Heart left ventricle (tissue), 13 donors: Measurements from ENCODE around the gene SGTA.

ENCODE experiments used
- CTCF ChIP-seq, 12 donors: fragments of 200-600 bp; sonication (generic) in 4 of 12; IDR thresholded peaks; one replicate each; pipeline versions ENCODE4 v1.5.0 to v1.8.0; 2018 to 2022; ENCODE audit warnings: antibody characterized with exemption in 12 of 12, mild to moderate bottlenecking in 5 of 12
- POLR2A ChIP-seq, 2 donors: fragments of 450-650 bp; IDR thresholded peaks; one replicate each; pipeline ENCODE4 v1.6.1; 2017; ENCODE audit warnings: antibody characterized with exemption in 2 of 2, mild to moderate bottlenecking in 2 of 2, moderate library complexity in 2 of 2
- donor health status: ischemic (EF 13 %, LVEDD 7.1; RV severe dilation, severe dysfunction).
- donor health status: DM: no; HTN: yes; CAD: no.
- donor health status: DM: no; HTN: no; CAD: no.
- donor health status: ischemic (EF 25% LVEDD 6.9; RV normal size, moderate dysfunction).
- donor health status: ischemic (EF 25% LVEDD 5.7; RV mildly dilated, moderate dysfunction).
- donor health status: ischemic (EF 35%, LVEDD 5.7; RV mildly dilated, moderate dysfunction).
- donor health status: nonischemic (EF 11% LVEDD 7.7; RV severe dilation, severe dysfunction).
- donor health status: DM: yes; HTN: yes; CAD: no.
- donor health status: PGD.
- donor health status: ischemic (EF 29% LVEDD 5.4; RV normal size, mild dysfunction).
- donor health status: nonischemic (EF 23%, LVEDD 6.1; RV moderate dilation, normal function).

GRCh38 chr19:2805991-2806649, 23.0 kb upstream of the SGTA start:
- TF ChIP-seq POLR2A (IDR thresholded peaks at IDR 0.05) (no peak), CTCF (IDR thresholded peaks at IDR 0.05) (no peak)
